Measurements from ENCODE around the gene COLEC12.

The COLEC12 gene

DNA sequence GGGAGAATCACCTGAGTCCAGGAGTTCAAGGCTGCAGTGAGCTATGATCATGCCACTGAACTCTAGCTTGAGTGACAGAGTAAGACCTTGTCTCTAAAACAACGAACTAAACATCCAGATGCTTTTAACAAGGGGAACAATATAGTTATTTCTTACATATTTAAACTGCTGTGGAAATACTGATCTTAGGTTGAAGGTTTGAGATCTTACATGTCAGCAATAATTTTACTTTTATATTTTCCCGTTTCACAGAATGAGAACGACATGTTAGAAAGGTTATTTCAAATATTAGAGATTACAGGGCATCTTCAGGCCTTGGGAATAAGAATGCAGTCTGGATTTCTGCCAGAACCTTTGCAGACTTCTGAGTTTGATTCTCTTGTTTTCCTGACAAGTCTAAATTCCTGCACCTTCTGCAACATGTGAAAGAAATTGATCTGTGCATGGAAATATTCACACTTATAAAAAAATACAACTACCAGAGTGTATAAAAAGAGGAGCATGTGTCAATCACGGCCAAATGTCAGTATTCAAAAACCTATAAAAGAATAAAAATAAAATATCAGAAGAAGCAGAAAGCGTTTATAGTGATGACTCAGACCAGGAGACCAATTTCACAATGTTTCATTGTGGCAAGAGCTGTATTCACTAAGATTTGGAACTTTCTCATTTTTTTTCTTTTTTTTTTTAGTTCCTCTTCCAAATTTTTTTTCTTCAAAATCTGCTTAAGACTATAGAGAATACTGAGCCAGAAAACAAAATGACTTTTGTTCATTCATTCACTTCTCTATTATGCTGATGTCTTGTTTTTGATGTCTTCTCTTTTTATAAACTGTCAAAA is 29.6 kb downstream of the COLEC12 start:
- no peaks in the 10 kb centered on the region for H3K27me3 ChIP-seq (ENCODE audit: control insufficient read depth in 1 of 2, insufficient read depth in 2 of 2, low read length in 2 of 2)
- H3K4me3 ChIP-seq (ENCODE audit: low read depth in 1 of 2, low read length in 2 of 2) = no peak overlapping the region
- H3K36me3 ChIP-seq (ENCODE audit: insufficient read depth, low read length) = no peaks in the 10 kb centered on the region
- H3K9me3 ChIP-seq (ENCODE audit: low read length) = no peaks in the 10 kb centered on the region
- no peak overlapping the region for H3K27ac ChIP-seq (ENCODE audit: low read depth, low read length)
- peaks cover 24% of the 10 kb centered on the region for H3K4me1 ChIP-seq (ENCODE audit: insufficient read depth, low read length)
- H3K9ac ChIP-seq (ENCODE audit: low read length) = no peak overlapping the region

DNA sequence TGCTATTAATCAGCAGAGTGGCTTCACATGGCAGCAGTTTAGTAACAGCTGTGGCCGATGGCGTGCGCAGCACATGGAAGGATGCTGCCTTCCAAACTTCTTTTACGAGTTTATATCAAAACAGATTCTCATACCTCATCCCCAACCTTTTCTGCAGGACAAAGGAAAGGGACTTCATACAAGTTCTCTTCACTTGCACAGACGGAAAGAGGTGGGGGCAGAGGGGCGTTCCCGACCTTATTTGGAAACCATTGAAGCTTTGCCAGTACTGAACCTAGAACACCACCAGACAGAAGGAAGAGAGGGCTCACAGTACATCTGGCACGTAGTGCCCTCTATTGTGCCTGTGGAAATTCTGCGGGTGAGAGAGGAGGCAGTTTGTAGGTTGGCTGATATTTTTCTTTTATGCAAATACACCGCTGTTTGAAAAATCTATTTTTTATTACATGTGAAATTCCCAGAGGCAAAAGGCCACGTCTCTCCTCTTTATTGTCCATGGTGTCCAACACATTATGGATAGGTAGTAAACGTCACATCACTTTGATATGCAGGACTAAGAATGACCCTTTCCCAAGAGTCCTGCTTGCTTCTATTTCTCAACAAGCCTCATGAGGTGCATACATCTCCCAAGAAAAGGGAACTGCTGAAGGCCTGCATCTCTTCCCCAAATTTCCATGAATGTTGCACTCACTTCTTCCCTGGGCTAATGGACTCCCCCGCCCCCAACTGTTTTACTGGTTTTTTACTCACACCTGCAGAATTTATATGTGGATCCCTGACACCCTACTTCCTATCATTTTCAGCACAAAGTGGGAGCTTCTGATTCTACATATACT is 31.3 kb downstream of the COLEC12 start:
- Histone ChIP-seq H3K4me1 (ENCODE audit: insufficient read depth, low read length) (peaks cover 9% of the 10 kb centered on the region), H3K27me3 (ENCODE audit: control insufficient read depth in 1 of 2, insufficient read depth in 2 of 2, low read length in 2 of 2) (no peaks in the 10 kb centered on the region), H3K9ac (ENCODE audit: low read length) (no peak overlapping the region), H3K27ac (ENCODE audit: low read depth, low read length) (no peak overlapping the region), H3K36me3 (ENCODE audit: insufficient read depth, low read length) (no peaks in the 10 kb centered on the region), H3K9me3 (ENCODE audit: low read length) (no peaks in the 10 kb centered on the region), H3K4me3 (ENCODE audit: low read depth in 1 of 2, low read length in 2 of 2) (no peak overlapping the region)

DNA sequence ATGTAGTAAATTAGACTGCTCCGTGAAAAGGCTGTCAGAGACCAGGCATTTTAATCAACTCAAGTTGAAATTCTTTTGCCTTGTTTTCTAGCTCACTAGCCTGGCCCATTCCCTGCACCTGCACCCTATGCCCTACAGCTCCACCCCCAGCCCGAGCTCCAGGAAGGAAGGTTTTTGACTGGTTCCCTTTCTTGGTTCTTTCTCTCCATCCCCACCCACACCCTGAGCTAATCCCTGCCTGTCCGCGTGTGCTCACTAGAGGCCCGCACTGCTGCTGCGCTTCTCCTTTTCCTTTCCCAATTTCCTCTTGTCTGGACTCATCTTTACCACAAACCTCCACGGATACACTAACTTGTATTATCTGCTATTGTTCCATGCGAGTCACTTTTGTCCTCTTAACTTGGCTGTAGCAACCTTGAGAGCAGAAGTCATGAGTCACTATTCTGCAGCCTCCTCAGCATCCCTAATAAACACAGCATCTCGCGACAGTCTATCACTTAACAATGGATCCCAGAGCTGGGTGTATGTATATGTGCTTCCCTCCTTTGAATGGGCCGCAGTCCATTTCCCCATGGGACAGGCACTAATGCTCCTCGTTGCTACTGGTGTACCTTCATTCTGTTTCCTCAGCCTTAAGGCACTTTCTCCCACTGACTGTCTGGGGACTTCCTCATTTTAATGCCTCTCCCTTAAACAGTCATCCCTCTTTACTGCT is 36.5 kb downstream of the COLEC12 start:
- Histone ChIP-seq H3K36me3 (ENCODE audit: insufficient read depth, low read length) (no peaks in the 10 kb centered on the region), H3K4me1 (ENCODE audit: insufficient read depth, low read length) (peaks cover 16% of the 10 kb centered on the region), H3K4me3 (ENCODE audit: low read depth in 1 of 2, low read length in 2 of 2) (no peak overlapping the region), H3K9me3 (ENCODE audit: low read length) (no peaks in the 10 kb centered on the region), H3K27me3 (ENCODE audit: control insufficient read depth in 1 of 2, insufficient read depth in 2 of 2, low read length in 2 of 2) (no peaks in the 10 kb centered on the region), H3K27ac (ENCODE audit: low read depth, low read length) (no peak overlapping the region), H3K9ac (ENCODE audit: low read length) (no peak overlapping the region)

DNA sequence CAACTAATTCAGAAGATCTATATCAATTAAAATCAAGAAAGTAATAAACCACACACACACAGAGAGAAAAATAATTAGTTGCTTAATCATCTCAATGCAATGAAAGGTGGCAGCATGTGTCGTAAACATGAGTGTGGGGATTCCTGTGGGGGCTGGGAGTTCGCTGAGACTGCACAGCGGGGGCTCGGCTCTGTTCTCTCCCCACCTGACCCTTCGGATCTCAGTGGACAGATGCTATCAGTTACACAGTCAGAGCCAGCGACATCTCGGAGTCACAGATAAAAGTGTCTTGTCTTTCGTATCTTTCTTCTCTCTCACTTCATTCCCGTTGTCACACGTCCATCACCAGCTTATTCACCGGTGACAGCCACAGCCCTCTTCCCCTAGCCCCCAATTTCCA is 37.1 kb downstream of the COLEC12 start:
- Histone ChIP-seq H3K4me1 (ENCODE audit: insufficient read depth, low read length) (peaks cover 13% of the 10 kb centered on the region), H3K36me3 (ENCODE audit: insufficient read depth, low read length) (no peaks in the 10 kb centered on the region), H3K4me3 (ENCODE audit: low read depth in 1 of 2, low read length in 2 of 2) (no peak overlapping the region), H3K27me3 (ENCODE audit: control insufficient read depth in 1 of 2, insufficient read depth in 2 of 2, low read length in 2 of 2) (no peaks in the 10 kb centered on the region), H3K27ac (ENCODE audit: low read depth, low read length) (no peak overlapping the region), H3K9me3 (ENCODE audit: low read length) (no peaks in the 10 kb centered on the region), H3K9ac (ENCODE audit: low read length) (no peak overlapping the region)

DNA sequence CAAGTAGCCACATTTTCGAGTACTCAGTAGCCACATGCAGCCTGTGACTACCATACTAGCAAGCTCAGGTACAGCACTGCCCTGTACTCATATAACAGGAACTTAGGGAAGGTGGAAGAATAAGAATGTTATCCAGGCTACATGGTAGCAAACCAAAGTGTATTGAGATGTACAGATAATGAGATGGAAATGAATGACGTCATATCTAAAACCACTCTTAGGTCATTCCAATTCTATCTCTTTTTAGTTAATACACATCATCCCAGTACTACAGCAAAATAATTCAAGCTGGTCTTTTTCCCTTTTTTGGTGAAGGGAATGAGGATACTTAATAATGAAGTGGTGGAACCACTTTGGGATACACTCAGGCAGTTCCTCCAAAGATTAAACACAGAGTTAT is 38.7 kb downstream of the COLEC12 start:
- Histone ChIP-seq H3K27me3 (ENCODE audit: control insufficient read depth in 1 of 2, insufficient read depth in 2 of 2, low read length in 2 of 2) (no peaks in the 10 kb centered on the region), H3K4me3 (ENCODE audit: low read depth in 1 of 2, low read length in 2 of 2) (no peak overlapping the region), H3K9me3 (ENCODE audit: low read length) (no peaks in the 10 kb centered on the region), H3K27ac (ENCODE audit: low read depth, low read length) (no peak overlapping the region), H3K9ac (ENCODE audit: low read length) (no peak overlapping the region), H3K4me1 (ENCODE audit: insufficient read depth, low read length) (peaks cover 29% of the 10 kb centered on the region), H3K36me3 (ENCODE audit: insufficient read depth, low read length) (no peaks in the 10 kb centered on the region)

DNA sequence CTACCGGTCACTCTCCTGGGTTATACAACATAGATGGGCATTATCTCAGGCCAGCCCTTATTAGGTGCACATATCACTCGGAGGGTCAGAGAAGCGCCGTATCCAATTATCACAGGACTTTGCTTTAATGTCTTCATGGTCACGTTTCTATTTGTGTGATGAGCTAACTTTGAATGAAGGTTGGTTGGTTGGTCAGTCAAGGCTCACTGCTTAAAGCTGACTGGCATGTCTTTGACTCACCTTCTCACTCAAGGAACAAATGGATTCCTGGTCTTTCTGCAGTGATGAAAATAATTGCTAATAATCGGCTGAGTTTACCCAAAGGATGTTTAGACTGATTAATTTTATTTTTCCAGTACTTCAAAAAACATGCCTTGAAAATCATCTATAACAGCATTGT is 39.7 kb downstream of the COLEC12 start:
- Histone ChIP-seq H3K9ac (ENCODE audit: low read length) (no peak overlapping the region), H3K27ac (ENCODE audit: low read depth, low read length) (no peak overlapping the region), H3K4me3 (ENCODE audit: low read depth in 1 of 2, low read length in 2 of 2) (no peak overlapping the region), H3K27me3 (ENCODE audit: control insufficient read depth in 1 of 2, insufficient read depth in 2 of 2, low read length in 2 of 2) (no peaks in the 10 kb centered on the region), H3K36me3 (ENCODE audit: insufficient read depth, low read length) (no peaks in the 10 kb centered on the region), H3K9me3 (ENCODE audit: low read length) (no peaks in the 10 kb centered on the region), H3K4me1 (ENCODE audit: insufficient read depth, low read length) (peaks cover 35% of the 10 kb centered on the region)

DNA sequence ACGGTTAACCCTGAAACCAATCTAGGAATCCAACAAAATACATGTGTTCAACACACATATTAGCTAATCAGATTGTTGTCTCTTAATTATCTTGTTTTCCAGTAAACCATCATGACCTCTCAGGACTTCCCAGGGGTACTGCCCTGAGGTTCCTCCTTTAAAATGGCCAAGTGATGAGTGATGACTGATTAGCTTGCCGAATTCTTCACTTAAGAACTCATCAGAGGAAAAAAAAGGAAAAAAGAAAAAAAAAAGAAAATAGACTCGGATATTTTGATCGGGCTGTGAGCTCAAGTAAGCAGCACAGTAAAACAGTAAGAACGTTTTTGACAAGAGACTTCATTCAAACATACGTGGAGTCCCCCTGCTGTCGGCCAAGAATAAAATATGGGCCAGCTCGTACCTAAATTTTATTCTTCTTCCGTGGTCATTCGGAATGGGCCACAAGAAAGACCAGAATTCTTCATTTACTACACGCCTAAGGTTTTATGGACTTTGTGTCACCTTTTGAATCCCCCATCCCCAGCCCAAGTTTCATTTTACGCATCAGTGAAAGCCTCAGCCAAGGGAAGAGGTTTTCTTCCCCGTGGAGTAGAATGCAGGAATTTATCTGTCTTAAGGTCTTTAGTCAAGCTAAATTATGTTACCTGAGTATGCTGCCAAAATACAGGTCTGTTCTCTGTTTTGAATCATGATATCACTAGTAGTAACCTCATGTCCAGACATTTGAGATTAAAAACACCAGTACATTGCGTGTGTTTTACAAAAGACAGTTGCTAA is 40.5 kb downstream of the COLEC12 start:
- no peaks in the 10 kb centered on the region for H3K36me3 ChIP-seq (ENCODE audit: insufficient read depth, low read length)
- no peak overlapping the region for H3K9ac ChIP-seq (ENCODE audit: low read length)
- no peaks in the 10 kb centered on the region for H3K9me3 ChIP-seq (ENCODE audit: low read length)
- H3K4me3 ChIP-seq (ENCODE audit: low read depth in 1 of 2, low read length in 2 of 2) = no peak overlapping the region
- peaks cover 37% of the 10 kb centered on the region for H3K4me1 ChIP-seq (ENCODE audit: insufficient read depth, low read length)
- H3K27ac ChIP-seq (ENCODE audit: low read depth, low read length) = peak overlapping the region; percentile 12
- H3K27me3 ChIP-seq (ENCODE audit: control insufficient read depth in 1 of 2, insufficient read depth in 2 of 2, low read length in 2 of 2) = no peaks in the 10 kb centered on the region

DNA sequence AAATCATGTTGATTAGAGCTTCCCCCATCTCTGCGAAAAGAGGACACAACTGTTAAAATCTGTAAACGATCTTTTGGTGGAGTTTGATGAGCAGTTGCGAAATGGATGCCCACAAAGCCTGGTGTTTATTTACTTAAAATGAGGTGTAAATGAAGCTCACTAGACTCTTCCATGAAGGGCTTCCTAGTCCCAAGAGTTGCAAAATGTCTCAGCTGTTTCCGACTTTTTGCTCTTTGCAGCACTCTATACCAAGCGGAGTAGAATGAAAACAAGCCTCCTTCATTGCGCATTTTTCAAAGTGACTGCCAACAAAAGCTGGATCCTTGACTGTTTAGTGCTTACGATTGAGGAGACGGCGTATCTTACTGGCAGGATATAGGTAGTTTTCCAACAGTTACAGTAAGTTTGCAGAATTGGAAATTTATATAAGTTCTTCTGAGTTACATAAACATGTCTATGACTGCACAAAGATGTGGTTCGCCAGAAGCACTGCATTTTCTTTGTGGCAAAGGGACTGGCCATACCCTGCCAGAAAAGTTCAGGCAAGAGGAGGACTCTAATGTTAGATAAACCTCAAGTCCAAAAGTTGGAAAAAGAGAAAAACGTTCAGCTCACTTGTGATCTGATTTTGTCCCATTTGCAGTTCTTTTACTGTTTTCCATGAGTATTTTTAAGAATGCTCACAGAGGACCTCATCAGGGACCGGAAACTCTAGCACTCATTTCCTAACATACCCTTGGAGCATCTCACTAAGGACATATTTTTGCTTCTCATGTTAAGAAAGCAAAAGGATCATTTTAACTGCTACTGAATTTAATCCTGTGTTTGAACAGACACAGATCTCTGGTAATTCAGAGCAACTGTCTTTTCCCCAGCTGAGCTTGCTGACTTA is 42.7 kb downstream of the COLEC12 start:
- Histone ChIP-seq H3K4me3 (ENCODE audit: low read depth in 1 of 2, low read length in 2 of 2) (peak overlapping the region in 1 of 2 donors; percentile 32), H3K27ac (ENCODE audit: low read depth, low read length) (peak overlapping the region; percentile 19), H3K9ac (ENCODE audit: low read length) (no peak overlapping the region), H3K36me3 (ENCODE audit: insufficient read depth, low read length) (no peaks in the 10 kb centered on the region), H3K4me1 (ENCODE audit: insufficient read depth, low read length) (peaks cover 37% of the 10 kb centered on the region), H3K27me3 (ENCODE audit: control insufficient read depth in 1 of 2, insufficient read depth in 2 of 2, low read length in 2 of 2) (no peaks in the 10 kb centered on the region), H3K9me3 (ENCODE audit: low read length) (no peaks in the 10 kb centered on the region)

DNA sequence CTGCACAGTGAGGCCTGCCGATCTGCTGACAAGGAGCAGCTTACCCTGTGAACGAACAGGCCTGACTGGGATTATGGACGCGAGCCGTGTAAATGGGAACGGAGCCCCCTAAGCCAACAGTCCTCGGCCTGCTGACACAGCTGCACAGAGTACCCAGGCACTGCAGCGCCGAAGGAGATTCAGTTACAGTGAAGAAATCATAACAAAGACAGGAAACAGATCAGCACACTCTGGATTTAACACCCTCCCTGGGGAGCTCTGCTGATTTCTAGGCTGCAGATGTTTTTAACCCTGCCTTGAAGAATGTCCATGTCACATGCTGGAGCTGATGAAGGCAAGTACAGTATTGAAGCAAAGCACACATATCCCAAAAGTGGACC is 43.4 kb downstream of the COLEC12 start:
- no peaks in the 10 kb centered on the region for H3K27me3 ChIP-seq (ENCODE audit: control insufficient read depth in 1 of 2, insufficient read depth in 2 of 2, low read length in 2 of 2)
- peaks cover 37% of the 10 kb centered on the region for H3K4me1 ChIP-seq (ENCODE audit: insufficient read depth, low read length)
- no peak overlapping the region for H3K9ac ChIP-seq (ENCODE audit: low read length)
- peak overlapping the region; percentile 70 for H3K27ac ChIP-seq (ENCODE audit: low read depth, low read length)
- peak overlapping the region; percentile 9 to 32 for H3K4me3 ChIP-seq (ENCODE audit: low read depth in 1 of 2, low read length in 2 of 2)
- H3K9me3 ChIP-seq (ENCODE audit: low read length) = no peaks in the 10 kb centered on the region
- H3K36me3 ChIP-seq (ENCODE audit: insufficient read depth, low read length) = no peaks in the 10 kb centered on the region

DNA sequence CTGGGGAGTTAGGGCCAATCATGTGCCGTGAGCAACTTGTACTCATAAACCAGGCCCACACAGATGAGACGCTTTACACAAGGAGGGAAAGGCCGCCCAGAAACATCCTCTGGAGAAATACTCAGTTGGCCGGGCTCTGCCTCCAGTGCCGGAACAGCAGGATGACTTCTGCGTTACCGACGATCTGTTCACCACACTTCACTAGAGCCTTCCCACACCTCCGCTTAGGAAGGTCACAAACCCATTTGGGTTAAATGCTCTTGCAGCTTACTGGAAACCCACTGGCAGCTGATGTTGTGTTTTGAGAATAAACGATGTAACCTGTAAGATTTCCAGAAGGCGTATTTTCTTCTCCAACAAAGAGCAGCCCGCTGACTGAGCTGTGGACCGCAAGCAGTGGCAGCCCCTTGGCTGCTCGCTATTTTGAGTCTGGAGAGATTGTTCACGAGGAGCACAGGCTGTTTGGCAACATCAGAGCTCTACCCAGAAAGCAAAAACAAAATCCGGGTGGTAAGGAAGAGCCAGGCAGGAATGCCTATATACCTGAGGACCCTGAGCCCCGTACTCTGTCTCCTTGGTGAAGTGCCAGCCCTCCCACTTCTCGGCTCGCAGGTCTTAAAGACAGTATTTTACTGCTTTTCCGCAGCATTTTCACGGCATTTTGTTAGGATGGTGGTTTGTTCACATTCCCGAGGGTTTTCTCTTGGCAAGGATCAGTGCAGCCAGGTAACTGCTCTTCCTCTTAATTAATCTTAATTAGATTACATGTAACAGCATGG is 44.0 kb downstream of the COLEC12 start:
- H3K9ac ChIP-seq (ENCODE audit: low read length) = no peak overlapping the region

More for the DNA sequence above, 44.0 kb downstream of the COLEC12 start:
- H3K27me3 ChIP-seq (ENCODE audit: control insufficient read depth in 1 of 2, insufficient read depth in 2 of 2, low read length in 2 of 2) = no peaks in the 10 kb centered on the region
- H3K9me3 ChIP-seq (ENCODE audit: low read length) = no peaks in the 10 kb centered on the region
- peak overlapping the region; percentile 9 to 32 for H3K4me3 ChIP-seq (ENCODE audit: low read depth in 1 of 2, low read length in 2 of 2)
- peak overlapping the region; percentile 70 for H3K27ac ChIP-seq (ENCODE audit: low read depth, low read length)
- H3K4me1 ChIP-seq (ENCODE audit: insufficient read depth, low read length) = peaks cover 37% of the 10 kb centered on the region
- H3K36me3 ChIP-seq (ENCODE audit: insufficient read depth, low read length) = no peaks in the 10 kb centered on the region

All from muscle layer of colon (tissue), 2 donors.